HEK293T (cell line): ENCODE data around the gene CDADC1.

Source experiments
- CTCF ChIA-PET: fragments of 350-600 bp; formaldehyde crosslinking; extraction: SDS; loops from one replicate; lab custom pipeline; 2021; ENCODE audit warnings: antibody characterized with exemption, inconsistent platforms; lab: Yijun Ruan, JAX
- POLR2A ChIA-PET: fragments of 350-600 bp; formaldehyde crosslinking; extraction: SDS; loops from one replicate; lab custom pipeline; 2020; ENCODE audit warnings: antibody characterized with exemption, inconsistent platforms; lab: Yijun Ruan, JAX
- DNase-seq: peaks from one replicate; pipeline ENCODE4 v3.0.0; 2012; ENCODE audit warnings: mixed read lengths; ENCODE audit errors: extremely low spot score
- ARNT ChIP-seq: fragments of 450-650 bp; IDR thresholded peaks from 2 replicates; pipeline ENCODE4 v1.6.1; 2017; ENCODE audit warnings: mild to moderate bottlenecking
- BHLHE40 ChIP-seq: fragments of 450-650 bp; IDR thresholded peaks from 2 replicates; pipeline ENCODE4 v1.6.1; 2016; ENCODE audit warnings: mild to moderate bottlenecking, moderate library complexity, borderline replicate concordance
- CTBP1 ChIP-seq: fragments of 450-650 bp; IDR thresholded peaks from 2 replicates; pipeline ENCODE4 v1.6.1; 2016; ENCODE audit warnings: borderline replicate concordance
- ELF4 ChIP-seq: fragments of 450-650 bp; IDR thresholded peaks from 2 replicates; pipeline ENCODE4 v1.6.1; 2017; ENCODE audit warnings: antibody characterized with exemption
- FOXA1 ChIP-seq: fragments of 450-650 bp; IDR thresholded peaks from 2 replicates; pipeline ENCODE4 v1.6.1; 2016; ENCODE audit warnings: mild to moderate bottlenecking
- FOXK2 ChIP-seq: fragments of 450-650 bp; IDR thresholded peaks from 2 replicates; pipeline ENCODE4 v1.6.1; 2016; ENCODE audit warnings: mild to moderate bottlenecking
- FOXM1 ChIP-seq: fragments of 450-650 bp; IDR thresholded peaks from 2 replicates; pipeline ENCODE4 v1.6.1; 2017; ENCODE audit warnings: mild to moderate bottlenecking, borderline replicate concordance
- HDGF ChIP-seq: fragments of 450-650 bp; IDR thresholded peaks from 2 replicates; pipeline ENCODE4 v1.6.1; 2017; ENCODE audit warnings: antibody characterized with exemption, borderline replicate concordance
- L3MBTL2 ChIP-seq: fragments of 450-650 bp; conservative IDR thresholded peaks from 2 replicates; pipeline ENCODE4 v1.6.1; 2016; ENCODE audit warnings: mild to moderate bottlenecking
- LEF1 ChIP-seq: fragments of 450-650 bp; IDR thresholded peaks from 2 replicates; pipeline ENCODE4 v1.6.1; 2017; ENCODE audit warnings: mild to moderate bottlenecking, borderline replicate concordance
- NFRKB ChIP-seq: fragments of 450-650 bp; IDR thresholded peaks from 2 replicates; pipeline ENCODE4 v1.6.1; 2016; ENCODE audit warnings: mild to moderate bottlenecking, moderate library complexity
- SP1 ChIP-seq: fragments of 450-650 bp; IDR thresholded peaks from 2 replicates; pipeline ENCODE4 v1.6.1; 2017
- SUZ12 ChIP-seq: fragments of 450-650 bp; IDR thresholded peaks from 2 replicates; pipeline ENCODE4 v1.6.1; 2016; ENCODE audit warnings: mild to moderate bottlenecking
- TARDBP ChIP-seq: fragments of 450-650 bp; IDR thresholded peaks from 2 replicates; pipeline ENCODE4 v1.6.1; 2016
- ZNF384 ChIP-seq: fragments of 450-650 bp; IDR thresholded peaks from 2 replicates; pipeline ENCODE4 v1.6.1; 2016
- TF ChIP-seq, protein P1 (sequence below): fragments of 450-650 bp; IDR thresholded peaks from 2 replicates; pipeline ENCODE4 v1.6.1; 2016

Gene CDADC1

DNA sequence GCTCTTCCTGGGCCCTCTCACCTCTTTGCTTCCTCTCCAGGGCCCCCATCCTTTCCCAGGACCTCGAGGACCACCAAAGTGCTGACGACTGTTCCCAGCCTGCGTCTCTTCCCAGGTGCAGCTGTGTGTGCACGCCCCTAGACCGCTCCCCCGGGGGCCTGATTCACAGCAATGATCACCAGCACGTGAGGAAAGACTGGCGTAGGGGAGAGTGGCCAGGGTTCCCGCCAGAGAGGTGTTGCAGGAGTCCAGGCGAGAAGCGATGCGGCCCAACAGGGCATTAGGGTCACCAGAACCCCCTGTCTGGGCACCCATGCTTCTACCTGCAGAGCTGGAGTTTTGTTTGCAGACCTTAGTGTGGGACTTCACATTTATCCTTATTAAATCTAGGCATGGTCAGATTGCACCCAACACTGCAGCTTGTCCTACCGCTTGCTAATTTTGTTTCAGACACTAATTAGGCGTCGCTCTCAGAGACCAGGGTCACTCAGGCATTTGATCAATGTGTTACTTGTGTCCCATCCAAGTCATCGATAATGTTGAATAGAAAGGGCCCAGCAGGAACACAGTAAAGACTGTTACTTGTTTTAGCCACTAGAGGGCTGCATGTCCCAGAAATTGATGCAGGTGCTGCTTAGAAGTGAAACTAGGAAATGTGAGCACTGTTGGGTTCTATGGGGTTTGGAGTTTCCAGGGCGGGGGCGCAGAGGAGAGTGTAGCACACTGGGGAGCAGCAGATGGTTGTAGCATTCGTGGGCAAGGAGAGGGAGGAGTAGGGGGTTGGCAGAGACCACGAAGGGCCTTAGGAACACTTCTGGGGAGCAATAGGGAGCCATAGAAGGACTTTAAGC is 53.2 kb downstream of the CDADC1 start:
- CTCF ChIA-PET, result interaction anchor here (0.7 to 1.4 kb wide), 2 partner anchors 10 to 238 kb away, joined by 3 to 8 read pairs; no protein-coding TSS in a partner anchor
- peak; percentile 72 for DNase-seq
- no peak for TF ChIP-seq NFRKB
- peak; percentile 61; the same call in 1 of the 2 replicates for TF ChIP-seq ZNF384
- TF ChIP-seq, protein P1, sequence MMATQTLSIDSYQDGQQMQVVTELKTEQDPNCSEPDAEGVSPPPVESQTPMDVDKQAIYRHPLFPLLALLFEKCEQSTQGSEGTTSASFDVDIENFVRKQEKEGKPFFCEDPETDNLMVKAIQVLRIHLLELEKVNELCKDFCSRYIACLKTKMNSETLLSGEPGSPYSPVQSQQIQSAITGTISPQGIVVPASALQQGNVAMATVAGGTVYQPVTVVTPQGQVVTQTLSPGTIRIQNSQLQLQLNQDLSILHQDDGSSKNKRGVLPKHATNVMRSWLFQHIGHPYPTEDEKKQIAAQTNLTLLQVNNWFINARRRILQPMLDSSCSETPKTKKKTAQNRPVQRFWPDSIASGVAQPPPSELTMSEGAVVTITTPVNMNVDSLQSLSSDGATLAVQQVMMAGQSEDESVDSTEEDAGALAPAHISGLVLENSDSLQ, result no peak
- no peak for TF ChIP-seq TARDBP
- no peak for TF ChIP-seq SUZ12
- POLR2A ChIA-PET, result no interaction called here

DNA sequence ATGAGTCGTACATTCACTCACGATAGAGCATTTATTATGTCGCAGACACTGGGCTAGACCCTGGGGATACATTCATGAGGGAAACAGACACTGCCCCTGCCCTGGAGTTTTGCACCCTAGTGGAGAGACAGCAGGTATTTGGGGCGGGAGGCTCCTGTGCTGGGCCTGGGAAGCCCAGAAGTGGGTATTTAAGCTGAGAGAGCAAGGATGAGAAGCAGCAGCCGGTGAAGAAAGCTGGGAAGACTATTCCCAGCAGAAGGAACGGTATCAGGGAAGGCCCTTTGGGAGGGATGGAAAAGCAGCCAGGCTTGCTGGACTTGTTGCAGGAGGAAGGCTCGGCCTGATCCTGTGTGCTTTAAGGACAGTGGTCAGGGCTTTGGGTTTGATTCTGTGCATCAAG is 54.5 kb downstream of the CDADC1 start:
- no peak for TF ChIP-seq ZNF384
- no peak for DNase-seq
- CTCF ChIA-PET, result interaction anchor here (0.6 to 0.7 kb wide), 2 partner anchors 239 to 260 kb away, joined by 3 to 8 read pairs; no protein-coding TSS in a partner anchor
- POLR2A ChIA-PET, result no interaction called here

DNA sequence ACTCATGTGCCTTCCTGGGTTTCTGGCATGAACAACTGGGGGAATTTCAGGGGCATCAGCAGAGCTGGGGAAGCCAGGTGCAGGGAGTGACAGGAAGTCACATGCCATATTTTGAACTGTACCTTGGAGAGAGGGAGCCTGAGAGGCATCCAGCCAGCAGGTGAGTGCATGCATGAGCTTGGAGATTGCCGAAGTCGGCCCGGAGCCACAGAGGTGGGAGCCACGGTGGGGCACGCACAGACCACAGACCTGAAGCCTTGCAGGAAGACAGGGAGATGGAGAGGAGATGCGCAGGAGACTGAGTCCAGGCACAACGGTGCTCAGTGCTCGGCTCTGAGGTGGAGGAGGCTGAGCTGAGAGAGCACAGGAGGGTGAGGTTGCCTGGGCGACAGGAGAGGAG is 55.1 kb downstream of the CDADC1 start:
- DNase-seq, result no peak
- TF ChIP-seq HDGF (no peak), BHLHE40 (no peak), NFRKB (no peak), FOXM1 (no peak), L3MBTL2 (no peak), SUZ12 (no peak), ELF4 (no peak), SP1 (no peak)
- TF ChIP-seq, protein P1, result no peak
- ChIA-PET CTCF (no interaction called here), POLR2A (no interaction called here)

DNA sequence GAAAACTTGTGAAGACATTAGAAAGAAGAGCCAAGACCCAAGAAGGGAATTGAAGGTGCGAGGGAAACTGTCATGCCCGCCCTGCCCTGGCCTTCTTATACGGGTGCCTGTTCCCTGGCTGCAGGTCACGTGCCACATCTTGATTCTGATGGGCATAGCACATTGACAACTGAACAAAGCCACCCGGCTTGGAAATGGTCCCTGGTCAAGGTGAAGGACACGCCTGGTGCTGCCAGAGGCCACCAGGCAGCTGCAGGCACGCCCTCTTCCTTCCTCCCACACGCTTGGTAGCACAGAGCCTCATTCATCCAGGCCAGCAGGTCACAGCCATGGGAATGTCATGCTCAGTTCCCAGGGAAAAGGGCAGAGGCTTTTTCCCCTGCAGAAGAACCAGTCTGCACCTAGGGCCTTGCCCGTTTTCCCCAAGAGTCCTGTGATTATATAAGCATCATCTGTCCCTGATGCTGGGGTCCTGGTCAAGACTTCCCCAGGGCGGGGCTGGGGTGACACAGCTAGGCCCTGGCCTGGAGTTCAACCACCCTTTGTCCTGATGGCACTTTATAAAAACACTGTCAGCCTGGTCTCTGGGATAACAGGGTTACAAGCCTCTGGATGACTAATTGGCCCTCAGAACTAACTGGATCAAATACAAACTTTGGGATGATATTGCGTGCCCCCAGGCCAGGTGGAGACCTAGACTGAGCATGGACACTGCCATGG is 56.0 kb downstream of the CDADC1 start:
- no peak for DNase-seq
- ChIA-PET CTCF (no interaction called here), POLR2A (no interaction called here)
- TF ChIP-seq ZNF384, result no peak
- TF ChIP-seq BHLHE40, result no peak
- TF ChIP-seq L3MBTL2, result no peak
- TF ChIP-seq ARNT, result no peak
- TF ChIP-seq TARDBP, result no peak

DNA sequence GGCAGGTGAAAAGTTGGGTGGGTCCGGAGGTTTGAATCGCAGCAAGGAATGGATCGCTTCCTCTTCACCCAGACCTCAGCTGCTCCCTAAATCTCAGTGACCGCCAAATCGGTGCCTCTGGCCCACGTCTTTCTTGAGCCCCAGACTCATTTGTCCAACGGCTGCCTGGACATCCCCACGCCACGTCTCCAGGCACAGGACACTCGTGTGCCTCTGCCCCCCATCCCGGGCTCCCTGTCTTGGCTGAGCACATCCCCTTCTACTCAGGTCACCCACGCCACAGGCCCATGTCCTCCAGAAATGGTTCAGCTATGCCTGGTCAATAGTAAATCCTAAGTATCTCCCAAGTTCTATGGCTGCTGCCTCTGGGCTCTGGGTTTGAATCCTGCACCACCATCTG is 56.6 kb downstream of the CDADC1 start:
- CTCF ChIA-PET, result no interaction called here
- POLR2A ChIA-PET, result no interaction called here

DNA sequence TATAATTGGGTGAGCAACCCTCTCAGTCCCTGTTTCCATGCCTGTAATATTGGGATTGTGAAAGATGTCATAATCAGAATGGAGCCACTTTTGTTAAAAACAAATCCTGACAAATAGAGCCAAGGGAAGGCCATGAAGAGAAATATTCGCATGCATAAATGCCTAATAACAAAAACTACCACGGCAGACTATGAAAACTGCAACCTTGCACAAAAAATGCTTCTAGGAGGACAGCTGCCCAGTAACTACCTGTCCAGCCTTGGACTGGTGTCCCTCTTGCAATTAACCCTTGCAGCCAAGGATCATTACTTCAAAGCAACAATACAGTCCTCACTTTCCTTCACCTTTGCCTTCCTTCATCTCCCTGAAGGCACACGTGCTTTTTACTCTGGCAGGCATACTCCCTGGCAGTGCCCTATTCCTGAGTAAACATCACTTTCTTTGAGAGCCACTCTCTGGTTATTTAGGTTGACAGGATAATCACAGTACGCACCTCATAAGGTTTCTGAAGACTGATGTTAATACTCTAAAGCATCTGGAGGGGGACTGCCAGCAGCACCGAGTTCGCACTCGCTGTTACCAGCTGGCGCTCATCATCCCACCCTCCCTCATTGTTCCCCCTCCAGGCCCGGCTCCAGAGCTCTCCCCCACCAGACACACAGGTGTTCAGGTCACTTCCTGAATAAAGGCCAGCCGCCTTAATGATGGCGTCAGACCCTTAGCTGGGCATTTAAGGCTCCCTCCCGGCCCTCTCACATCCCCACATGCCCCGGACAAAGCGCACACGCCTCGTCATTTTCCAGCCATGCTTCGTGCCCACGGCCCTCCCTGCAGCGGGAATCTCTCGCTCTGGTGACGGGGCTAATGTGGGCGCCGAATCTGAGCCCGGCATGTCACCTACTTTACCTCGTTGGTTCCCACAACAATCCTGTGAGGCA is 57.3 kb downstream of the CDADC1 start:
- ChIA-PET CTCF (no interaction called here), POLR2A (no interaction called here)

More for the DNA sequence above, 56.6 kb downstream of the CDADC1 start:
- no peak for TF ChIP-seq FOXA1
- no peak for TF ChIP-seq SUZ12
- no peak for TF ChIP-seq BHLHE40
- no peak for TF ChIP-seq FOXM1
- no peak for TF ChIP-seq FOXK2
- TF ChIP-seq, protein P1, result no peak
- TF ChIP-seq ELF4, result no peak
- TF ChIP-seq SP1, result no peak
- TF ChIP-seq LEF1, result no peak
- no peak for TF ChIP-seq ZNF384
- TF ChIP-seq L3MBTL2, result no peak
- no peak for TF ChIP-seq NFRKB
- DNase-seq, result no peak

More for the DNA sequence above, 57.3 kb downstream of the CDADC1 start:
- no peak for DNase-seq
- TF ChIP-seq, protein P1, result no peak
- TF ChIP-seq ZNF384 (no peak), FOXM1 (no peak), BHLHE40 (no peak), TARDBP (no peak), ELF4 (no peak), L3MBTL2 (no peak), FOXK2 (no peak), NFRKB (no peak), HDGF (no peak), LEF1 (no peak), FOXA1 (no peak), ARNT (no peak), SP1 (no peak), SUZ12 (no peak), CTBP1 (no peak)
